Upper lobe of left lung (tissue), 4 donors: ENCODE results near the gene PTPRD.

Experiments used
- EP300 ChIP-seq, 4 donors: sonication (generic); formaldehyde crosslinking; IDR thresholded peaks; one replicate each; pipeline ENCODE4 v1.5.1; 2017; ENCODE audit warnings: antibody characterized with exemption in 4 of 4, control low read depth in 2 of 4
- TF ChIP-seq, protein P1 (sequence below), 6 experiments: fragments of 450-650 bp in 4 of 6; fragments of 200-600 bp in 2 of 6; sonication (generic) in 2 of 6; IDR thresholded peaks; one replicate each; pipeline ENCODE4 v1.5.1; 2016 to 2019; ENCODE audit warnings: antibody characterized with exemption in 6 of 6

DNA sequence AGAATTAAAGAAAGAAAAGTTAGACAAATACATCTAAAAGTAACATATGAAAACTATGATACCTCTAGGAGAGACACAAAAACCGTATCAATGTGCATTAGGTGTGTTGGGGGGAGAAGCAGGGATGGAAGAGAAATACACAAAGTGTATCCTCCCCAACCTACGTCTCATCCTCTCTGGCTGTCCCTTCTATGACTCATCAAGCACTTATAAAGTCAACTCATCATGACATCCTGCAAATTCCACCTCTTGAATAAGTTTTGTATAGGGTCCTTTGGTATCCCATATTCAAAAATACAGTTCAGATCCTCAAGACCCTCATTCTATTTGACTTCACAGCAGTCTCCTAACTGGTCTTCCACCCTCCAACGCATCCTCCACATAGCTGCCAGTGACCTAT lies 1895.7 kb downstream of the PTPRD start:
- TF ChIP-seq, protein P1, sequence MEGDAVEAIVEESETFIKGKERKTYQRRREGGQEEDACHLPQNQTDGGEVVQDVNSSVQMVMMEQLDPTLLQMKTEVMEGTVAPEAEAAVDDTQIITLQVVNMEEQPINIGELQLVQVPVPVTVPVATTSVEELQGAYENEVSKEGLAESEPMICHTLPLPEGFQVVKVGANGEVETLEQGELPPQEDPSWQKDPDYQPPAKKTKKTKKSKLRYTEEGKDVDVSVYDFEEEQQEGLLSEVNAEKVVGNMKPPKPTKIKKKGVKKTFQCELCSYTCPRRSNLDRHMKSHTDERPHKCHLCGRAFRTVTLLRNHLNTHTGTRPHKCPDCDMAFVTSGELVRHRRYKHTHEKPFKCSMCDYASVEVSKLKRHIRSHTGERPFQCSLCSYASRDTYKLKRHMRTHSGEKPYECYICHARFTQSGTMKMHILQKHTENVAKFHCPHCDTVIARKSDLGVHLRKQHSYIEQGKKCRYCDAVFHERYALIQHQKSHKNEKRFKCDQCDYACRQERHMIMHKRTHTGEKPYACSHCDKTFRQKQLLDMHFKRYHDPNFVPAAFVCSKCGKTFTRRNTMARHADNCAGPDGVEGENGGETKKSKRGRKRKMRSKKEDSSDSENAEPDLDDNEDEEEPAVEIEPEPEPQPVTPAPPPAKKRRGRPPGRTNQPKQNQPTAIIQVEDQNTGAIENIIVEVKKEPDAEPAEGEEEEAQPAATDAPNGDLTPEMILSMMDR (IDR thresholded peaks at IDR 0.05) = no peak
- no peak for TF ChIP-seq EP300 (IDR thresholded peaks at IDR 0.05)
